Cardiac fibroblast (primary cell): ENCODE measurements around the gene CCT3.

Experiments
- DNase-seq, 2 donors: peaks; one replicate each; pipeline versions ENCODE4 v3.0.0 to v3.0.0-alpha.2; 2010; ENCODE audit warnings: low read depth in 2 of 2
- H3K4me3 ChIP-seq, 2 donors: replicated peaks in 1 of 2; 1 replicate in 1 of 2; 2 replicates in 1 of 2; pipeline ENCODE4 v1.5.1; 2011; ENCODE audit warnings: low read depth in 2 of 2, low read length in 2 of 2, mild to moderate bottlenecking in 2 of 2, moderate library complexity in 1 of 2
- TF ChIP-seq, protein P1 (sequence below): IDR thresholded peaks from one replicate; pipeline ENCODE4 v1.5.1; 2011; ENCODE audit warnings: low read depth, mild to moderate bottlenecking, low read length, inconsistent platforms

Gene CCT3

GRCh38 chr1:156320560-156320959 is 17.5 kb downstream of the CCT3 start:
- TF ChIP-seq, protein P1, sequence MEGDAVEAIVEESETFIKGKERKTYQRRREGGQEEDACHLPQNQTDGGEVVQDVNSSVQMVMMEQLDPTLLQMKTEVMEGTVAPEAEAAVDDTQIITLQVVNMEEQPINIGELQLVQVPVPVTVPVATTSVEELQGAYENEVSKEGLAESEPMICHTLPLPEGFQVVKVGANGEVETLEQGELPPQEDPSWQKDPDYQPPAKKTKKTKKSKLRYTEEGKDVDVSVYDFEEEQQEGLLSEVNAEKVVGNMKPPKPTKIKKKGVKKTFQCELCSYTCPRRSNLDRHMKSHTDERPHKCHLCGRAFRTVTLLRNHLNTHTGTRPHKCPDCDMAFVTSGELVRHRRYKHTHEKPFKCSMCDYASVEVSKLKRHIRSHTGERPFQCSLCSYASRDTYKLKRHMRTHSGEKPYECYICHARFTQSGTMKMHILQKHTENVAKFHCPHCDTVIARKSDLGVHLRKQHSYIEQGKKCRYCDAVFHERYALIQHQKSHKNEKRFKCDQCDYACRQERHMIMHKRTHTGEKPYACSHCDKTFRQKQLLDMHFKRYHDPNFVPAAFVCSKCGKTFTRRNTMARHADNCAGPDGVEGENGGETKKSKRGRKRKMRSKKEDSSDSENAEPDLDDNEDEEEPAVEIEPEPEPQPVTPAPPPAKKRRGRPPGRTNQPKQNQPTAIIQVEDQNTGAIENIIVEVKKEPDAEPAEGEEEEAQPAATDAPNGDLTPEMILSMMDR: no peak
- DNase-seq: no peak
- H3K4me3 ChIP-seq: no peak overlapping the region

DNA sequence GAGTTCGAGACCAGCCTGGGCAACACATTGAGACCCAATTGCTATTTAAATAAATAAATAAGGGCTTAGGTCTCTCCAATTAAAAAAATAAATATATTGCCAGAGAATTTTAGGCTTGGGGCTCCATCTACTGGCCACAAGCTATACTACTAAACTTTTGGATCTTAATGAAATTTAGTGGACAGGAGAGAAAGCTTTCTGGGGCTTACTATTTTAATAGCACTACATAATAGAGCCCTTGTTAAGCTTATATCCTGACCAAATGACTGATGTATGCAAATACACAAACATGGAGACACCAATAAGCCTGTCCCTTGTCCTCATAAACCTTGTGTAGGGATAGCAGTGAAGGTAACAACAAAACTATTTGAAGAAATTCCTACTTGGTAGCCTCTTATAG is 18.4 kb downstream of the CCT3 start:
- no peak overlapping the region for H3K4me3 ChIP-seq
- TF ChIP-seq, protein P1: peak; percentile 46
- DNase-seq: peak; percentile 50 to 62

GRCh38 chr1:156316909-156317308 is 21.2 kb downstream of the CCT3 start:
- no peak overlapping the region for H3K4me3 ChIP-seq
- DNase-seq: no peak

DNA sequence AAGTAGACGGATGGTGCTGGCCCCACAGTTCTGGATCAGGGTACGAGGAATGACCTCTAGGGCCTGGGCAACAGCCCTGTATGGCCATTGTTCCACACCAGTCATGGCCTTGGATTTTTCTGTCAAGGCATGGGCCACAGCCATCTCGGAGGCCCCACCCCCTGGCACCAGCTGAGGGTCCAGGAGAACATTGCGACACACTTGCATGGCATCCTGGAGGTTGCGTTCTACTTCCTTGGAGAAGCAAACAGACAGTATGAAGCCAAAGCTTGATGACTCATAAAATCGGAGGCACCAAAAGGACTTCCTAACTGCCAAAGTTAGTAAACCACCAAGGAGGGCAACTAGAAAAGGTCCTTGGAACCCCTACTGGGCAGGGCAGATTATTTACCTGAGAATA is 27.1 kb downstream of the CCT3 start:
- H3K4me3 ChIP-seq: no peak overlapping the region
- TF ChIP-seq, protein P1: no peak
- DNase-seq: peak; percentile 62 to 79

More at GRCh38 chr1:156316909-156317308, 21.2 kb downstream of the CCT3 start:
- TF ChIP-seq, protein P1: no peak

DNA sequence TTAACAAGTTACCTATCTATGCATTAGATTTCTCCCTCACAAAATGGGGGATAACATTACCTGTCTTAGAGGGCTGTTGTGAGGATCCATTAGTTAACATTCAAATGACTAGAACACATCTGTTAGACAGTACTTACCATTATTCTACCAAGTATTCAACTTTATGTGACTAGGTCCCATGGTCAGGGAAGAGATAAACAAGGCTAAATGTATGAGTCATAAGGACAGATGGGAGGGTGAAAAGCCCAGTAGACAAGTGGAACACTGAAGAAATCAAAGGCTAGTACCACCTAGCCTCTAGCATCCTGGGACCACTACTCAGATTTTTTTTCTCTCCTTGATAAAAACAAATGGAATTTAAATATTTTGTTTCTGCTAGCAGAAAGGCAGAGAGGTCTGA is 30.0 kb downstream of the CCT3 start:
- peak; percentile 34 to 53 for DNase-seq
- H3K4me3 ChIP-seq: no peak overlapping the region
- TF ChIP-seq, protein P1: no peak

DNA sequence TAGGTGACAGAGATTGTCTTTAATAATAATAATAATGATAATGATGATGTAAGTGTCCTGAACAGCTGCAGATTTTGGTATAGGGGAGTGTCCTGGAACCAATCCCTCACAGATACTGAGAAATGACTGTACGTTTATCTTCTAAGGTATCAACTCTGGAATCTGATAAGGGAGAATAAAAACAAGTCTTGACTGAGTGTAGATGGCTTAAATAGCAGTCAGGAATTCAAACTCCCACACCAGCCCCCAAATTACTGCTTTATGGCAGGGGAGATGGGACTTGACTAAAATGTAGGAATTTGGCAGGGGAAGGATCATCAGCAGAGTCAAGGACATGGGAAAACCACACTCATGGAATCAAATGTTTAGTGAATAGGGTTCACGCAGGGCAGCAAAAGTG is 32.9 kb downstream of the CCT3 start:
- DNase-seq: no peak
- TF ChIP-seq, protein P1: no peak
- no peak overlapping the region for H3K4me3 ChIP-seq

DNA sequence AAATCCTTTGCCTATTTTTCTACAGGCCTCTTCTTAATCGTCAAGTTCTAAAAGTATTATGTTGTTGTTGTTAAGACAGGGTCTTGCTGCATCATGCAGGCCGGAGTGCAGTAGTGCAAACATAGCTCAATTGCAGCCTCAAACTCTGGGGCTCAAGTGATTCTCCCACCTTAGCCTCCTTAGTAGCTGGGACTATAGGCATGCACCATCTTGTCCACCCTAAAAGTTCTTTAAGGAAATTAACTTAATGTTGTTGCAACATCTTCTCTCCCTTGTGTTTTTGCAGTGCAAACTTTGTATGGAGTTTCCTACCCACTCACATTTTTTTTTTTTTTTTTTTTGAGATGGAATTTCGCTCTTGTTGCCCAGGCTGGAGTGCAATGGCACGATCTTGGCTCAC is 34.9 kb downstream of the CCT3 start:
- H3K4me3 ChIP-seq: no peak overlapping the region
- TF ChIP-seq, protein P1: no peak
- DNase-seq: no peak
